ENCODE data around the gene COMT. TPM values are rescaled to one million over a fixed set of nuclear protein-coding genes. Genes with fewer than 3 reads are reported as not detected.

COMT gene
- polyA plus RNA-seq, 1 experiment = 332 TPM

GRCh38 chr22:20000246-20001081, 58.9 kb downstream of the COMT start:
- H3K36me3 ChIP-seq (ENCODE audit: control insufficient read depth, insufficient read depth, low read length) = no peaks in the 10 kb centered on the region
- no peak for TF ChIP-seq CTCF (IDR thresholded peaks at IDR 0.05; ENCODE audit: insufficient read depth, low read depth, low read length)
- no peak for DNase-seq (ENCODE audit: low read depth)
- H3K27me3 ChIP-seq (ENCODE audit: control insufficient read depth, insufficient read depth, low read length) = no peaks in the 10 kb centered on the region; the same call in 1 of the 2 replicates
- no peak overlapping the region for H3K4me3 ChIP-seq (ENCODE audit: low read depth, low read length)
- CTCF ChIA-PET = interaction anchor here (0.7 kb wide), 1 partner anchor 17 kb away, joined by 3 read pairs; no protein-coding TSS in a partner anchor
- POLR2A ChIA-PET = no interaction called here

GRCh38 chr22:20001082-20001638, 59.6 kb downstream of the COMT start:
- no peak for DNase-seq (ENCODE audit: low read depth)
- Histone ChIP-seq H3K27me3 (ENCODE audit: control insufficient read depth, insufficient read depth, low read length) (no peaks in the 10 kb centered on the region; the same call in 1 of the 2 replicates), H3K36me3 (ENCODE audit: control insufficient read depth, insufficient read depth, low read length) (no peaks in the 10 kb centered on the region), H3K4me3 (ENCODE audit: low read depth, low read length) (no peak overlapping the region)
- ChIA-PET POLR2A (no interaction called here), CTCF (interaction anchor here (0.7 to 0.8 kb wide), 2 partner anchors 17 to 31 kb away, joined by 3 read pairs; no protein-coding TSS in a partner anchor)
- no peak for TF ChIP-seq CTCF (IDR thresholded peaks at IDR 0.05; ENCODE audit: insufficient read depth, low read depth, low read length)

GRCh38 chr22:20002128-20002527, 60.6 kb downstream of the COMT start:
- no peaks in the 10 kb centered on the region; the same call in 1 of the 2 replicates for H3K27me3 ChIP-seq (ENCODE audit: control insufficient read depth, insufficient read depth, low read length)
- no peak overlapping the region for H3K4me3 ChIP-seq (ENCODE audit: low read depth, low read length)
- no peak for TF ChIP-seq CTCF (IDR thresholded peaks at IDR 0.05; ENCODE audit: insufficient read depth, low read depth, low read length)
- H3K36me3 ChIP-seq (ENCODE audit: control insufficient read depth, insufficient read depth, low read length) = no peaks in the 10 kb centered on the region
- POLR2A ChIA-PET = no interaction called here
- CTCF ChIA-PET = interaction anchor here (0.8 to 2.1 kb wide), 2 partner anchors 11 to 32 kb away, joined by 3 to 6 read pairs; no protein-coding TSS in a partner anchor
- no peak for DNase-seq (ENCODE audit: low read depth)

- no peaks in the 10 kb centered on the region for H3K36me3 ChIP-seq (ENCODE audit: control insufficient read depth, insufficient read depth, low read length)
- POLR2A ChIA-PET = no interaction called here
- TF ChIP-seq CTCF (IDR thresholded peaks at IDR 0.05; ENCODE audit: insufficient read depth, low read depth, low read length) = no peak
- CTCF ChIA-PET = interaction anchor here (2.1 kb wide), 1 partner anchor 10 kb away, joined by 6 read pairs; no protein-coding TSS in a partner anchor
- H3K27me3 ChIP-seq (ENCODE audit: control insufficient read depth, insufficient read depth, low read length) = no peaks in the 10 kb centered on the region; the same call in 1 of the 2 replicates
- H3K4me3 ChIP-seq (ENCODE audit: low read depth, low read length) = no peak overlapping the region
- DNase-seq (ENCODE audit: low read depth) = no peak
These were observed 61.1 kb downstream of the COMT start for GRCh38 chr22:20002636-20003035.

DNA sequence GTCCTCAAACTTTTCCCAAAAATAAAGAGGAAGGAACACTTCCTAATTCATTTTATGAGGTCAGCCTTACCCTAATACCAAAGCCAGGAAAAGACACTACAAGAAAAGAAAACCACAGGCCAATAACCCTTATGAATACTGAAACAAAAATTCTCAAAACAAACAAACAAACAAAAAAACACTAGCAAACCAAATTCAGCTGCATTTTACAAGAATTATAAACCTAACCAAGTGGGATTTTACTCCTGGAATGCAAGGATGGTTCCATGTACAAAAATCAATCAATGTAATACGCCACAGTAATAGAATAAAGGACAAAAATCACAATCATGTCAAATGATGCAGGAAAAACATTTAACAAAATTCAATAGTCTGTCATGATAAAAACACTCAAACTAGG, 61.7 kb downstream of the COMT start:
- no peaks in the 10 kb centered on the region for H3K36me3 ChIP-seq (ENCODE audit: control insufficient read depth, insufficient read depth, low read length)
- H3K27me3 ChIP-seq (ENCODE audit: control insufficient read depth, insufficient read depth, low read length) = no peaks in the 10 kb centered on the region; the same call in 1 of the 2 replicates
- TF ChIP-seq CTCF (IDR thresholded peaks at IDR 0.05; ENCODE audit: insufficient read depth, low read depth, low read length) = no peak
- DNase-seq (ENCODE audit: low read depth) = no peak
- ChIA-PET CTCF (interaction anchor here (2.1 kb wide), 1 partner anchor 10 kb away, joined by 6 read pairs; no protein-coding TSS in a partner anchor), POLR2A (no interaction called here)
- H3K4me3 ChIP-seq (ENCODE audit: low read depth, low read length) = no peak overlapping the region

Data from BJ (cell line).